Neural progenitor cell (in vitro differentiated cells): ENCODE measurements around the gene REL.

Source experiments
- CTCF ChIP-seq: fragments of 200-600 bp; sonication (generic); IDR thresholded peaks from 2 replicates; pipeline ENCODE4 v1.5.1; 2017; ENCODE audit warnings: antibody characterized with exemption, mild to moderate bottlenecking
- EZH2 ChIP-seq: fragments of 200-600 bp; sonication (generic); IDR thresholded peaks from 2 replicates; pipeline ENCODE4 v1.6.1; 2017; ENCODE audit warnings: antibody characterized with exemption, mild to moderate bottlenecking, moderate library complexity

GRCh38 chr2:60853531-60853930, 27.8 kb upstream of the REL start:
- no peak for TF ChIP-seq CTCF
- no peak for TF ChIP-seq EZH2
